CD4-positive, alpha-beta T cell treated with Interleukin-2 at 100 ng/mL for 4 hours (primary cell): Measurements from ENCODE around the gene KLHDC7A.
"Not testable (repeated sequence)": the region's sequence is repeated elsewhere in the genome, so short reads cannot be mapped to it uniquely, and the experiment has no call there.

Experiments used
- DNase-seq: peaks from one replicate; pipeline ENCODE4 v3.0.0-alpha.2; 2020; ENCODE audit warnings: low spot score

Gene KLHDC7A

GRCh38 chr1:18480315-18481189, at the start of gene KLHDC7A:
Gene KLHDC7A, plus strand, starts transcription at chr1:18480930. Its CDS starts 52 bp downstream, at chr1:18480982.
- no peak for DNase-seq

- no peak for DNase-seq
Observed at GRCh38 chr1:18434041-18434440, 46.7 kb upstream of the KLHDC7A start.

DNA sequence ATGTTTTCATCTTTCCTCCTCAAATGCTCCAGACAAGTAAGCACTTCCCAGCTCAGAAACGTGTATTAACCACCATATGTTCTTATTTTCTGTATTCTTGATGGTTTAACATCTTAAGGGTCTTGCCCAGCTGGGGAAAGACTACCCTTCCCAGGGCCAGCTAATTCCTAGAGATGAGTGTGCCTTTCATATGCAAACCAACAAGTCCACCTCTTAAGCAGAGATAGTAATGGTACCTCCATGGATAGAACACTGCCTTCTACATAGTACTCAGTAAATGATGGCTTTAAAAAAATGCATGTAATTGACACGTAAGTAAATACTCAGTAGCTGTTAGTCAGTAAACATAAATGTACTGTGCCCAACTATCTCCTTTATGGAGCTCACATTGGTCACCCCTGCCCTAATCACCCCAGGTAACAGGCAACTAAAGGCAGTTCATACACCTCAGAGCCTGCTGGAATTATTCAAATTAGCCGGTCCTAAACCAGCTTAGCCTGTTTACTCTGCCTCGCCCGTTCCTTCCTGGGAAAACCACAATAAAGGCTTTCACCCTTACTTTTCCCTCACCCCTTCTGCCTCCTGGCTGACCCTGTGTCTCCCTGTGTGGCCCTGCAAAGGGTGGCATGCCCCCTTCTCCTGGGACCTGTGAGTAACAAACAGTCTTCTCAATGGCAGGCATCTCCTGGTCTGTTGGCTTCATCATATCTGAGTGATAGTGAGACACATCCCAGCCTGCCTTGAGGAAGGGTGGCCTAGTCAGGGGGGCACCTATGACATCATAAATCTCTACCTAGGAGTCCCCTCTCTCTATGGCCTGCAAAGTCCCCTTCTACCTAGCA, 40.1 kb upstream of the KLHDC7A start:
- no peak for DNase-seq

DNA sequence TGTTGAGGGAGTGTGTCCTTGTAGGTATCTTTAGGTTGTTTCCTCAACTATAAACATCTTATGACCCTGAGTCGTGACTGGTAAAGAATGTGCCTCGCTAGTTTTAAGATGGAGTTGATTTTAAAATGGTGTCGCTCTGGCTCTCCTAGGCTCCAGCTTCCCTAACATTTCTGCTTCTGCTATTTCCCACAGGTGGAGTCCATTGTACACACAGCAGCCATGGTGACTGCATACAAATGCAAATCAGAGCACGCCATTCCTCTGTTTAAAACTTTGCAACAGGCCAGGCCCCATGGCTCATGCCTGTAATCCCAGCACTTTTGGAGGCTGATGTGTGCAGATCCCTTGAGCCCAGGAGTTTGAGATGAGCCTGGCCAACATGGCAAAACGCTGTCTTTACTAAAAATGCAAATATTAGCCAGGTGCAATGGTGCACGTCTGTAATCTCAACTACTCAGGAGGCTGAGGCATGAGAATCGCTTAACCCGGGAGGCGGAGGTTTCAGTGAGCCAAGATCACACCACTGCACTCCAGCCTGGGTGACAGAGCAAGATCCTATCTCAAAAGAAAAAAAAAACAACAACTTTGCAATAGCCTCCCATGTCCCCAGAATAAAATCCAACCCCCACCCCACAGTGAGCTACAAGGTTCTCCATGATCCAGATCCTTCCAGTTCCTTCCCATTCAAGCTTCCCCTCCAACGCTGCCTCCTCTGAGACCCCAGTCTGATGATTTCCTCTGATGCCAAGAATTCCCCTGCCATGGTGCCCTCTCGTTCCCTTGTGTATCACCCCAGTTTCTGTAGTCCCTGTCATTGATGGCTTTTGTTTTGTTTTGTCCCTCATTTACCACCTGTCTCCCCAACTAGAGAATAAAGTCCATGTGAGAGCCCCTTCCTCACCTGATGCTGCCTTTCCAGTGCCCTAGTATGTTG, 36.9 kb upstream of the KLHDC7A start:
- no peak for DNase-seq

DNA sequence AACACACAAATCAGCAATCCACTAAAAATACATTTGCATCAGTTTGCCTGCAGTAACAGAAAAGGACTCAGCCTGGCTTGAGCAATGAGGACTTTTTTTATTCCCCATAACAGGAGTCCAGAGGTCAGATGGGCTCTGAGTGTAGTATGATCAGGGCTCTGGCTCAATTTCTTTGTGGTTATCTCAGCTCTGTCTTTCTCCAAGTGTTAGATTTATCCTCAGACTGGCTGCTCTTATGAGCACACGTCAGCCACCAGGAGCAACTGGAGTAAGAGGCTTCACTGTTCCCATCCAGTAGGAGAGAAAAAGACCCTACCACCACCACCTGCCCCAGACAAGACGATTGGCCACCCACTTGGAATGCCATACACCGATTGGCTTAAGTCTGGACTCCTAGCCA, 36.2 kb upstream of the KLHDC7A start:
- DNase-seq = no peak

- DNase-seq = no peak
Observed at GRCh38 chr1:18446751-18447150, 34.0 kb upstream of the KLHDC7A start.

- no peak for DNase-seq
Observed at GRCh38 chr1:18447509-18448220, 33.1 kb upstream of the KLHDC7A start.

DNA sequence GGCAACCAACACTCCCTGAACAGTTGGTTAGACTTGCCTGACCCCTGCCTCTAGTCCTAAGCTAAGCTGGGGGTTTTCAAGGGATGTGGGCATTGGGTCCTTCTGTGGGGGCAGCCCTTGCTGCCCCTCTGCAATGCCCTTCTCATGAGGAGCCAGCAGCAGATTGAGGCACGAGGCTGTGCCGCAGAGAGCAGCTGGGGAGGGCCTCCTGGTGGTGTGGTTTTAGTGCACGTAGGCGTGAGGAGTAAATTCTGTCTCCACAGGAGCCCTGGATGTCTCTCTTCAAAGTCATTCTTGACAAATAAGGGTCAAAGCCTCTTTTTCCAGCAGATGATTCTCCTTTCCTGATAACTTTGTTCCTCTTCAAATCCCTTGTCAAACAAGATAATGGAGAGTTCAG, 31.8 kb upstream of the KLHDC7A start:
- no peak for DNase-seq

- DNase-seq = no peak
Observed at GRCh38 chr1:18452550-18452949, 28.2 kb upstream of the KLHDC7A start.

DNA sequence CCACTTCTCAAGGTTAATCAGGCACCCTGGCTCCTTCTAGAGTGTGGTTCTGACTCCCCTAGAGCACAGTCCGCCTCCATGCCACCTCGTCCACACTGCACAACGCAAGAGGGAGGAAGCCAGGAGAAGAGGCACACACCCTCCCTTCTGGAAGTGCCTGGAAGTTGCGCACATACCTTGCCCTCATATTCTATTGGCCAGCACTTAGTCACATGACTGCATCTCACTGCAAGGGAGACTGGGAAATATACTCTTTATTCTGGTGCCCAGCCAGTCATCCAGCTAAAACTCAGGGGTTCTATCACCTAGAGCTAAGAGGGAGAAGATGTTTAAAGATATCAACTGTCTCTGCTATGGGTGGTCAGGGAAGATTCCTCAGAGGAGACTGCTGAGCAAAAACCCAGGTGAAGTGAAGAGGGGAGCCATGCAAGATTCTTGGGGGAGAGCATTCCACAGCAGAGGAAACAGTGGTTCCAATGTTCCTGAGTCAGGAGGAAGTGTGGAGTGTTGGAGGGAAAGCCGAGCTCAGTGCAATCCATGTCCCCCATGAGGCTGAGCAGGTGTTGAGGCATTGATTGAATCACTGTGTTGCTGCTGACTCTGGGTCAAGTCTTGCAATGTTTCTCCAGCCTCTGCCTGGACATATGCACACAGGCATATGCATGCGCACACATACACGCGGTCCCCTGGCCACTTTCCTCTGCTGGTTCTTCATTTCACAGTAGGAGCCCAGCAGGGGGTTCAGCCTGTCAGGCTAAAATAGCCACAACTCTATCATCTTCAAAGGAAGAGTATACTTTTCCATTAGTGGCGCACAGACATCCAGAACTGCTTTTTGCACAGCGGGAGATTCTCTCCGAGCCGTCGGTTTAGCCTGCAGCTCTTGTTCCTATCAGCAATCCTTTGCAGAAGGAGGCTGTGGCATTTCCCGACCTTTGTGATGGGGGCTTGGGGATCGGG, 22.3 kb upstream of the KLHDC7A start:
- DNase-seq = no peak

- DNase-seq = no peak
Observed at GRCh38 chr1:18461656-18462055, 19.1 kb upstream of the KLHDC7A start.

GRCh38 chr1:18462517-18462916, 18.2 kb upstream of the KLHDC7A start:
- DNase-seq = not testable (repeated sequence)

DNA sequence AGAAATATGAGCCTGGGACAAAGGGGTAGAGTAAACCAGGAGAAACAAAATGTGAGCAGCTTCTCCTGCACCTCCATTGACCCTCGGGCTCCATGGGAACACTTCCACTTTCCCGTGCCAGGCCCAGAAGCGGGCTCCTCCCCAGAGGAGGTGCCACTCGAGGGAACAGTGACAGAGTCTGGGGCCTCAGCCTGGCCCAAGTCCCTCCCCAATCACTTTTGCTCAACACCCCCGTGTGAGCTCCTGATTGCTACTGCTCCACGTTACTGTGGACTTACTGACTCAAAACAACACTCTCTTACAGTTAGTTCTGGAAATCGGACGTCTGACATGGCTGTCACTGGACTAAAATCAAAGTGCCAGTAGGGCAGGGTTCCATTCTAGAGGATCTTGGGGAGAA, 17.7 kb upstream of the KLHDC7A start:
- no peak for DNase-seq

DNA sequence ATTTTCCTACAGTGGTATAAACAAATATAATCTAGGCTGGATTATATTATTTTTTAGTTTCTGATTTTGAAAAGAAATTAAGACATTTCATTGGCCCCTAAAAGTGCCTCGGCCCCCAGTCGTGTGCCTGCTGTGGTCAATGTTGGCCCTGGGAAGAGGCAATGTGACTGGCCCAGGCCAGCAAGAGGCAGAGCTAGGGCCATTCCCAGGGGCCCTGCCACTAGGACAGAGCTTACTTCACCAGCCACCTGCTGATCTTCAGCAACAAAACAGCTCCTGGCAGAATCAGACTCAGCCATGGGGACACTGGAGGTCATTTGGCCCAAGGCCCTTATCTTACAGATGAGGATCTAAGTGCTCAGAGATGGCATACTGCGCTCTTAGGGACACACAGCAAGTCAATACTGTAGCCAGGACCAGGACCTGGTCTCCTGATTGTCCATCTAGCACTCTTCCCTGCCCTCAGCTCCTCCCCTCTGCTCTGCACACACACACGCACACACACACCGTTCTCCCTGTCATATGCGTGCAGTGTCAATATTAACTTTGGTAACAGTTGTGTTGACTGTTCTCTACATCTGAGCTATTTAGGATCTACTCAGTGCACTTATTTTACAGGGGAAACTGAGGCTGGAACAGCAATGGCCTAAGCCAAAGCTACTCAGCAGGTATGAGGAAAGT, 16.6 kb upstream of the KLHDC7A start:
- DNase-seq = no peak

DNA sequence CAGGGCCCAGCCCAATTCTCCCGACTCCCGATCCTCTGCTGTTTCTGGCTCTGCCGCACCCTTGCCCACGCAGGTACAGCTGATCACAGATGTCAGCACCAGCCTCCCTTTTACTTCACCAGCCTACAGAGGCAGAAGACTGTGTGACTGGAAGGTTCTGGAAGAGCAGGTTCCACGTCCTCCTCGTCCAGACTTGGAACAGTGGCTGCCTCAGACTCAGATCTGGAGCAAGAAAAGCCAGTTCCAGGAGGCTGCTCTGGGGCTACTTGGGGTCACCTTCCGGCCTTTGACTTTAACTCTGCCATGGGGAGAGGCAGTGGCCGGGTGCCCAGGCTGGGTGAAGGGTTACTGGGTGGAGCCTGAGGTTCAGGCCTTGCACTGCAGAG, 16.1 kb upstream of the KLHDC7A start:
- DNase-seq = no peak

DNA sequence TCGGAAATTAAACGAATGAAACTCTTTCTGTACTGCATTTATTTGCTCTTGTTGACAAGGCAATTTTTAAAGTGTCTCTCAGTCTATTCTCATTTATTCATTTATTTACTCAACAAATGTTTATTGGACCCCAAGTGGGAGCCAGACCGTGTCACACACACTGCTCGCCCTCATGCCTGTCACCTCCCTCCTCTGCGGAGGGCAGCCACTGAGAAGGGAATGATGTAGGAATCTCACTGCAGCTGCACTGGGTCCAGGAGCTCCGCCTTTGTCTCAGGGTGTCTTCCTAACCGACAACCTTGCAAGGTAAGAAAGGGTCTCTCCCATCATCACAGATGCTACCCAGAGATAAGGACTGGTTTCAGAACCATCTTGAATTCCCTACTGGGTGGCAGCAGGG, 14.1 kb upstream of the KLHDC7A start:
- DNase-seq = no peak

GRCh38 chr1:18468570-18468969, 12.2 kb upstream of the KLHDC7A start:
- no peak for DNase-seq

DNA sequence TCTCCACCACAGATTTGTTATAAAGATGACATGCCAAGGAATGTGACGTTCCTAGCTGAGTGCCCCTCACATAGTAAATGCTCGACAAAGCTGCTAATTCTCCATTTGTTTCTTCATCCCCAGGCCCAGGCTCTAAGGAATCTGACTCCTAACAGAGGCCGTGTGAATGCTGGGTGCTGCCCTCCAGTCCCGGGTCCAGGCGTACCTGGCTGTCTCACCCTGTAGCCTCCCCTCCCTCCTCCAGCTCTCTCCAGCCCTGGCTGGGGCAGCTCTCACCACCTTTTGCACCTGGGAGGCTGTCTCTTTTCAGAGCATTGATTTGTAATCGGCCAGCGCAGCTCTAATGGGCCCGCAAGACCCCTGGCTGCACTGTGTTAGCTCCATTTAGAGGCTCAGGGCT, 11.2 kb upstream of the KLHDC7A start:
- no peak for DNase-seq

GRCh38 chr1:18470671-18471355, 9.9 kb upstream of the KLHDC7A start:
- no peak for DNase-seq
